H1 (cell line): ENCODE data around the gene STX16. TPM values are rescaled to one million over a fixed set of nuclear protein-coding genes. Genes with fewer than 3 reads are reported as not detected.

ENCODE experiments used
- BRCA1 ChIP-seq: IDR thresholded peaks from 2 replicates; pipeline ENCODE4 v1.6.1; 2012; ENCODE audit warnings: low read depth, low read length, improper control_type of control experiment
- GTF2F1 ChIP-seq: IDR thresholded peaks from 2 replicates; pipeline ENCODE4 v1.6.1; 2012; ENCODE audit warnings: low read depth, low read length, improper control_type of control experiment, borderline replicate concordance
- PHF8 ChIP-seq: fragments of 200-600 bp; sonication (generic); conservative IDR thresholded peaks from 2 replicates; pipeline ENCODE4 v1.7.1; 2012; ENCODE audit warnings: low read depth, mild to moderate bottlenecking, inconsistent platforms, low read length, moderate library complexity
- polyA plus RNA-seq, 7 experiments: library from polyadenylated mRNA; depleted of rRNA in 3 of 7; stranded (reverse) in 5 of 7; unstranded in 2 of 7; fragments of >200 nt in 5 of 7; fragments of 200-250 nt in 2 of 7; gene quantifications; 1 replicate in 5 of 7; 2 replicates in 1 of 7; 4 replicates in 1 of 7; pipeline versions ENCODE4 v1.2.1 to v1.2.3, GENCODE V29; 2011 to 2013; ENCODE audit warnings: missing spikeins in 2 of 7, mixed read lengths in 2 of 7
- total RNA-seq: library from RNA; stranded (reverse); fragmentation: NEBNext Ultra II Directional; extraction: Animal tissue kit (Norgen Biotek cat#: 25700); gene quantifications from 2 replicates; pipeline ENCODE4 v1.2.1, GENCODE V29; 2021

Gene STX16
- total and polyA plus RNA-seq, 2 of the 8 experiments (the other 6 are each of a cell fraction or from before 2014, with no cell fraction given), result 45.2 to 61.6 TPM

- TF ChIP-seq BRCA1 (no peak), PHF8 (no peak), GTF2F1 (no peak)
These were observed 58.6 kb downstream of the STX16 start (continued) for GRCh38 chr20:58709703-58710039.
